GM10266 (cell line): Measurements from ENCODE around the gene USP28.

Source experiments
- DNase-seq: peaks from one replicate; pipeline ENCODE4 v3.0.0; 2012; ENCODE audit errors: extremely low spot score
- CTCF ChIP-seq: IDR thresholded peaks from 2 replicates; pipeline ENCODE4 v1.5.1; 2012; ENCODE audit warnings: mild to moderate bottlenecking, low read depth; ENCODE audit not compliant: control insufficient read depth, insufficient read depth; ENCODE audit errors: missing control alignments

USP28 gene

GRCh38 chr11:113867843-113868503 lies 7.4 kb downstream of the USP28 start:
- DNase-seq = no peak
- TF ChIP-seq CTCF = no peak

GRCh38 chr11:113865873-113866272 lies 9.5 kb downstream of the USP28 start:
- no peak for TF ChIP-seq CTCF
- no peak for DNase-seq

- DNase-seq = no peak
- no peak for TF ChIP-seq CTCF
These were observed 11.0 kb downstream of the USP28 start for GRCh38 chr11:113864410-113864809.

GRCh38 chr11:113862435-113862834 lies 12.9 kb downstream of the USP28 start:
- no peak for TF ChIP-seq CTCF
- DNase-seq = no peak

GRCh38 chr11:113859665-113860064 lies 15.7 kb downstream of the USP28 start:
- no peak for TF ChIP-seq CTCF
- no peak for DNase-seq

- no peak for DNase-seq
- TF ChIP-seq CTCF = no peak
These were observed 18.2 kb downstream of the USP28 start for GRCh38 chr11:113856966-113857759.

GRCh38 chr11:113855803-113856202 lies 19.6 kb downstream of the USP28 start:
- no peak for DNase-seq
- no peak for TF ChIP-seq CTCF
